H1 (cell line): Measurements from ENCODE around the gene MBP. TPM values are rescaled to one million over a fixed set of nuclear protein-coding genes. Genes with fewer than 3 reads are reported as not detected.
A peak's percentile ranks its signal among the peaks of the same experiment; 100 is the strongest.

Source experiments
- CTCF ChIA-PET: fragments of 300-600 bp; sonication (Branson Sonifier 250); formaldehyde crosslinking; loops from one replicate; lab custom pipeline; 2021; ENCODE audit not compliant: partially characterized antibody; lab: Charles Lee
- POLR2A ChIA-PET: fragments of 300-600 bp; sonication (Branson Sonifier 250); formaldehyde crosslinking; loops from one replicate; lab custom pipeline; 2021; ENCODE audit warnings: inconsistent platforms; ENCODE audit not compliant: partially characterized antibody; lab: Charles Lee
- DNase-seq, 2 experiments: peaks; one replicate each; pipeline versions ENCODE4 v3.0.0 to v3.0.0-alpha.2; 2010 to 2022; ENCODE audit warnings: low spot score in 2 of 2, low read depth in 1 of 2, mixed read lengths in 1 of 2
- FAIRE-seq: peaks from 2 replicates; lab custom pipeline; 2011; peaks lifted over from hg19 to GRCh38; lab: Jason Lieb, UNC
- H2AFZ ChIP-seq: 2 replicates; pipeline ENCODE4 v1.8.1; 2012; ENCODE audit warnings: low read length, inconsistent platforms
- H2AK5ac ChIP-seq: 2 replicates; pipeline ENCODE4 v1.6.1; 2013; ENCODE audit warnings: low read depth, low read length
- H2BK120ac ChIP-seq: replicated peaks from 2 replicates; pipeline ENCODE3; 2013; ENCODE audit warnings: low read depth, low read length, inconsistent platforms
- H2BK12ac ChIP-seq: 2 replicates; pipeline ENCODE4 v1.6.1; 2013; ENCODE audit warnings: low read depth, low read length
- H2BK15ac ChIP-seq: 2 replicates; pipeline ENCODE4 v1.6.1; 2013; ENCODE audit warnings: low read length
- H2BK20ac ChIP-seq: 2 replicates; pipeline ENCODE4 v1.6.1; 2013; ENCODE audit warnings: low read length
- H2BK5ac ChIP-seq: 2 replicates; pipeline ENCODE4 v1.6.1; 2013; ENCODE audit warnings: low read depth, low read length
- H3K14ac ChIP-seq: 2 replicates; pipeline ENCODE4 v1.6.1; 2013; ENCODE audit warnings: inconsistent platforms; ENCODE audit not compliant: insufficient read length
- H3K18ac ChIP-seq: 2 replicates; pipeline ENCODE4 v1.6.1; 2013; ENCODE audit warnings: low read length; ENCODE audit errors: extremely low read depth
- H3K23ac ChIP-seq: 2 replicates; pipeline ENCODE4 v1.6.1; 2013; ENCODE audit warnings: inconsistent platforms; ENCODE audit not compliant: insufficient read length
- H3K23me2 ChIP-seq: 2 replicates; pipeline ENCODE4 v1.6.1; 2013; ENCODE audit warnings: low read depth, low read length
- H3K27ac ChIP-seq: 2 replicates; pipeline ENCODE4 v1.6.1; 2011; ENCODE audit warnings: low read depth, low read length, inconsistent platforms
- H3K27me3 ChIP-seq, 4 experiments: replicated peaks in 1 of 4; 1 replicate in 1 of 4; 2 replicates in 3 of 4; pipeline versions ENCODE4 v1.6.1 to v1.8.1; 2011 to 2013; ENCODE audit warnings: low read length in 3 of 4, mild to moderate bottlenecking in 3 of 4, inconsistent platforms in 2 of 4, mixed read lengths in 2 of 4, moderate library complexity in 1 of 4; ENCODE audit not compliant: control insufficient read depth in 3 of 4, insufficient read depth in 3 of 4; ENCODE audit errors: extremely low read depth in 1 of 4
- H3K36me3 ChIP-seq, 4 experiments: 2 replicates each; pipeline versions ENCODE4 v1.6.1 to v1.8.1; 2011 to 2013; ENCODE audit warnings: mild to moderate bottlenecking in 4 of 4, low read length in 3 of 4, moderate library complexity in 2 of 4, control low read depth in 1 of 4, inconsistent platforms in 1 of 4; ENCODE audit not compliant: insufficient read depth in 4 of 4, control insufficient read depth in 2 of 4
- H3K4ac ChIP-seq: replicated peaks from 2 replicates; pipeline ENCODE3; 2013; ENCODE audit warnings: low read length, low read depth, mixed read lengths, inconsistent platforms; ENCODE audit not compliant: insufficient read length
- H3K4me1 ChIP-seq, 4 experiments: replicated peaks in 1 of 4; 1 replicate in 1 of 4; 2 replicates in 3 of 4; pipeline versions ENCODE4 v1.6.1 to v1.8.1; 2011 to 2013; ENCODE audit warnings: low read length in 3 of 4, inconsistent platforms in 2 of 4, mixed read lengths in 1 of 4; ENCODE audit not compliant: insufficient read depth in 4 of 4, control insufficient read depth in 3 of 4
- H3K4me2 ChIP-seq, 2 experiments: 2 replicates each; pipeline versions ENCODE4 v1.6.1 to v1.8.1; 2011 to 2013; ENCODE audit warnings: low read depth in 2 of 2, low read length in 2 of 2, control low read depth in 1 of 2, inconsistent platforms in 1 of 2, mild to moderate bottlenecking in 1 of 2; ENCODE audit not compliant: insufficient read depth in 1 of 2
- H3K4me3 ChIP-seq, 4 experiments: fragments of 200-600, 300-600 bp in 1 of 4; sonication (generic), shearing (Covaris generic), sonication (Bioruptor Twin) in 1 of 4; 2 replicates each; pipeline versions ENCODE4 v1.5.1 to v1.8.1; 2011 to 2016; ENCODE audit warnings: low read length in 4 of 4, low read depth in 3 of 4, control low read depth in 2 of 4, inconsistent platforms in 2 of 4, mild to moderate bottlenecking in 2 of 4, mixed read lengths in 1 of 4, moderate library complexity in 1 of 4; ENCODE audit not compliant: insufficient read depth in 2 of 4; ENCODE audit errors: extremely low read depth in 1 of 4
- H3K56ac ChIP-seq: replicated peaks from 2 replicates; pipeline ENCODE3; 2013; ENCODE audit warnings: low read depth, mild to moderate bottlenecking, mixed read lengths, low read length, inconsistent platforms; ENCODE audit not compliant: insufficient read length
- H3K79me1 ChIP-seq: 2 replicates; pipeline ENCODE4 v1.6.1; 2013; ENCODE audit warnings: low read depth, low read length, control low read depth
- H3K79me2 ChIP-seq, 2 experiments: 2 replicates each; pipeline versions ENCODE4 v1.6.1 to v1.8.1; 2012 to 2013; ENCODE audit warnings: low read length in 2 of 2, mild to moderate bottlenecking in 2 of 2, inconsistent platforms in 1 of 2; ENCODE audit not compliant: insufficient read depth in 2 of 2, control insufficient read depth in 1 of 2
- H3K9ac ChIP-seq, 4 experiments: replicated peaks in 1 of 4; 1 replicate in 1 of 4; 2 replicates in 3 of 4; pipeline versions ENCODE4 v1.6.1 to v1.8.1; 2011 to 2013; ENCODE audit warnings: low read depth in 3 of 4, low read length in 3 of 4, control low read depth in 2 of 4, mild to moderate bottlenecking in 2 of 4, moderate library complexity in 2 of 4, inconsistent platforms in 1 of 4; ENCODE audit errors: extremely low read depth in 1 of 4
- H3K9me3 ChIP-seq, 2 experiments: 2 replicates each; pipeline versions ENCODE4 v1.6.1 to v1.8.1; 2012 to 2013; ENCODE audit warnings: mild to moderate bottlenecking in 2 of 2, moderate library complexity in 2 of 2, control low read depth in 1 of 2, inconsistent platforms in 1 of 2, low read depth in 1 of 2, low read length in 1 of 2, mixed read lengths in 1 of 2; ENCODE audit not compliant: insufficient read depth in 2 of 2
- H4K20me1 ChIP-seq, 2 experiments: replicated peaks in 1 of 2; 2 replicates each; pipeline versions ENCODE3 to v1.8.1; 2011 to 2013; ENCODE audit warnings: inconsistent platforms in 2 of 2, low read length in 2 of 2, mild to moderate bottlenecking in 1 of 2; ENCODE audit not compliant: insufficient read depth in 2 of 2, control insufficient read depth in 1 of 2
- H4K5ac ChIP-seq: 2 replicates; pipeline ENCODE4 v1.6.1; 2013; ENCODE audit warnings: low read length, low read depth, mixed read lengths, inconsistent platforms; ENCODE audit not compliant: insufficient read length
- H4K8ac ChIP-seq: 2 replicates; pipeline ENCODE4 v1.8.0; 2013; ENCODE audit warnings: mild to moderate bottlenecking, moderate library complexity, low read length, inconsistent platforms; ENCODE audit not compliant: insufficient read depth; ENCODE audit errors: extremely low read depth
- H4K91ac ChIP-seq: replicated peaks from 2 replicates; pipeline ENCODE3; 2013; ENCODE audit warnings: low read length, mixed read lengths, inconsistent platforms; ENCODE audit not compliant: insufficient read length
- CTCF ChIP-seq, 3 experiments: IDR thresholded peaks; 1 replicate in 2 of 3; 2 replicates in 1 of 3; pipeline versions ENCODE4 v1.5.1 to v1.6.1; 2011; ENCODE audit warnings: low read length in 3 of 3, mild to moderate bottlenecking in 3 of 3, inconsistent platforms in 2 of 3, low read depth in 1 of 3, moderate library complexity in 1 of 3; ENCODE audit not compliant: insufficient read depth in 1 of 3; ENCODE audit errors: control extremely low read depth in 1 of 3
- GTF2F1 ChIP-seq: IDR thresholded peaks from 2 replicates; pipeline ENCODE4 v1.6.1; 2012; ENCODE audit warnings: low read depth, low read length, improper control_type of control experiment, borderline replicate concordance
- NANOG ChIP-seq: IDR thresholded peaks from 2 replicates; pipeline ENCODE4 v1.6.1; 2011; ENCODE audit warnings: low read length, low read depth, mild to moderate bottlenecking, inconsistent platforms; ENCODE audit not compliant: insufficient read depth, poor library complexity, severe bottlenecking
- PHF8 ChIP-seq: fragments of 200-600 bp; sonication (generic); conservative IDR thresholded peaks from 2 replicates; pipeline ENCODE4 v1.7.1; 2012; ENCODE audit warnings: low read depth, mild to moderate bottlenecking, inconsistent platforms, low read length, moderate library complexity
- RNF2 ChIP-seq: fragments of 200-900, 300-1000 bp; sonication (generic); IDR thresholded peaks from 2 replicates; pipeline ENCODE4 v1.7.1; 2016; ENCODE audit warnings: borderline replicate concordance, low read depth, mild to moderate bottlenecking, antibody characterized with exemption, low read length; ENCODE audit not compliant: poor library complexity, severe bottlenecking; ENCODE audit errors: missing control alignments
- SP4 ChIP-seq: IDR thresholded peaks from 2 replicates; pipeline ENCODE4 v1.6.1; 2012; ENCODE audit warnings: low read length, inconsistent platforms
- SRF ChIP-seq: IDR thresholded peaks from 2 replicates; pipeline ENCODE4 v1.6.1; 2011; ENCODE audit warnings: mild to moderate bottlenecking, low read depth, low read length, moderate library complexity
- TAF1 ChIP-seq: IDR thresholded peaks from 2 replicates; pipeline ENCODE4 v1.6.1; 2011; ENCODE audit warnings: mild to moderate bottlenecking, low read depth, low read length
- WGBS, 2 experiments: shearing (Covaris generic) in 1 of 2; methylation state at CpG; one replicate each; pipeline versions ENCODE4 v1.1.6 to v1.1.7; 2013 to 2015; ENCODE audit warnings: low lambda C conversion rate in 2 of 2, mixed read lengths in 2 of 2, inconsistent platforms in 1 of 2, low coverage in 1 of 2, missing lambda C conversion rate in 1 of 2; ENCODE audit not compliant: insufficient replicate concordance in 2 of 2, insufficient coverage in 1 of 2, insufficient read length in 1 of 2; ENCODE audit errors: extremely low coverage in 1 of 2, missing lambda C conversion rate in 1 of 2; 5-methylcytosine and 5-hydroxymethylcytosine counted together
- polyA plus RNA-seq, 7 experiments: library from polyadenylated mRNA; depleted of rRNA in 3 of 7; stranded (reverse) in 5 of 7; unstranded in 2 of 7; fragments of >200 nt in 5 of 7; fragments of 200-250 nt in 2 of 7; gene quantifications; 1 replicate in 5 of 7; 2 replicates in 1 of 7; 4 replicates in 1 of 7; pipeline versions ENCODE4 v1.2.1 to v1.2.3, GENCODE V29; 2011 to 2013; ENCODE audit warnings: missing spikeins in 2 of 7, mixed read lengths in 2 of 7
- total RNA-seq: library from RNA; stranded (reverse); fragmentation: NEBNext Ultra II Directional; extraction: Animal tissue kit (Norgen Biotek cat#: 25700); gene quantifications from 2 replicates; pipeline ENCODE4 v1.2.1, GENCODE V29; 2021

The MBP gene
- total and polyA plus RNA-seq, 2 of the 8 experiments (the other 6 are each of a cell fraction or from before 2014, with no cell fraction given), result 7.7 to 19.2 TPM

- H3K4me3 ChIP-seq, result no peak overlapping the region
- ChIA-PET CTCF (interaction anchor here (0.6 to 3.1 kb wide), 13 partner anchors 7 to 683 kb away, joined by 3 to 16 read pairs (median 4); no protein-coding TSS in a partner anchor), POLR2A (interaction anchor here (1.5 kb wide), 1 partner anchor 12 kb away, joined by 4 read pairs; no protein-coding TSS in a partner anchor)
- no peak overlapping the region for H4K5ac ChIP-seq
- H3K23me2 ChIP-seq, result no peaks in the 10 kb centered on the region
- H4K91ac ChIP-seq, result peak overlapping the region; percentile 10
- no peaks in the 10 kb centered on the region for H3K79me2 ChIP-seq
- H3K27me3 ChIP-seq, result no peaks in the 10 kb centered on the region; a peak in 1 of 7 replicates
- no peak overlapping the region for H3K56ac ChIP-seq
- no peak overlapping the region for H3K27ac ChIP-seq
- no peak overlapping the region for H3K18ac ChIP-seq
- H3K4me1 ChIP-seq, result peaks cover 0 to 12% (median 5%) of the 10 kb centered on the region in 4 experiments; a peak in 4 of 7 replicates
- H3K9ac ChIP-seq, result no peak overlapping the region
- H4K8ac ChIP-seq, result no peak overlapping the region
- no peak overlapping the region for H3K4ac ChIP-seq
- H3K4me2 ChIP-seq, result no peak overlapping the region
- H3K14ac ChIP-seq, result no peak overlapping the region
- no peak overlapping the region for H3K23ac ChIP-seq
- H3K79me1 ChIP-seq, result no peaks in the 10 kb centered on the region
- H4K20me1 ChIP-seq, result no peaks in the 10 kb centered on the region
- no peaks in the 10 kb centered on the region for H3K9me3 ChIP-seq
- no peak overlapping the region for H2BK12ac ChIP-seq
- no peaks in the 10 kb centered on the region for H3K36me3 ChIP-seq
- no peak overlapping the region for H2BK15ac ChIP-seq
- H2BK20ac ChIP-seq, result no peak overlapping the region
- FAIRE-seq (no peak), DNase-seq (no peak)
- H2AFZ ChIP-seq, result no peak overlapping the region
- no peak overlapping the region for H2BK120ac ChIP-seq
- no peak overlapping the region for H2AK5ac ChIP-seq
- no peak overlapping the region for H2BK5ac ChIP-seq
- WGBS, 2 experiments, result 86% methylated on average over 26 of the region's 26 CpGs; no CpG with 5 or more reads in 1 of the 2 experiments
- TF ChIP-seq NANOG (no peak), SP4 (no peak), CTCF (IDR thresholded peaks at IDR 0.05; ENCODE audit: control extremely low read depth in 1 of 3, insufficient read depth in 1 of 3, low read depth in 1 of 3, low read length in 3 of 3) (no peak), PHF8 (no peak), RNF2 (no peak), SRF (no peak), TAF1 (no peak), GTF2F1 (no peak)
Measured at GRCh38 chr18:77004555-77005380, 127.8 kb downstream of the MBP start.
